Measurements from ENCODE around the gene ABCC1. TPM values are rescaled to one million over a fixed set of nuclear protein-coding genes. Genes with fewer than 3 reads are reported as not detected.
"Not testable (repeated sequence)": the region's sequence is repeated elsewhere in the genome, so short reads cannot be mapped to it uniquely, and the experiment has no call there.

The ABCC1 gene
- total and polyA plus RNA-seq, 2 donors from 2014 or later, result 4.6 to 29.7 TPM

- Histone ChIP-seq H3K4me1 (ENCODE audit: control insufficient read depth in 2 of 3, insufficient read depth in 2 of 3, low read depth in 1 of 3, low read length in 3 of 3) (peaks cover 0 to 9% (median 0%) of the 10 kb centered on the region in 3 donors), H3K9me3 (ENCODE audit: control insufficient read depth in 2 of 3, insufficient read depth in 1 of 3, low read length in 3 of 3) (no peaks in the 10 kb centered on the region), H3K27me3 (ENCODE audit: control insufficient read depth, insufficient read depth, low read length) (no peaks in the 10 kb centered on the region), H3K36me3 (ENCODE audit: control insufficient read depth in 2 of 3, insufficient read depth in 3 of 3, low read length in 3 of 3) (no peaks in the 10 kb centered on the region), H3K27ac (ENCODE audit: low read depth in 2 of 2, low read length in 2 of 2) (no peak overlapping the region), H3K4me3 (ENCODE audit: low read length in 3 of 3) (no peak overlapping the region), H3K9ac (ENCODE audit: low read length in 3 of 3) (no peak overlapping the region)
- no peak for TF ChIP-seq CTCF (IDR thresholded peaks at IDR 0.05; ENCODE audit: borderline replicate concordance, extremely low read depth, insufficient read depth)
- FAIRE-seq (no peak), DNase-seq (no peak)
- intact Hi-C loops (cut with DNase I), result no loop called here
These were observed 4.8 kb downstream of the ABCC1 start for GRCh38 chr16:15953929-15954813.

- Histone ChIP-seq H3K4me1 (ENCODE audit: control insufficient read depth in 2 of 3, insufficient read depth in 2 of 3, low read depth in 1 of 3, low read length in 3 of 3) (peaks cover 0 to 9% (median 0%) of the 10 kb centered on the region in 3 donors), H3K9me3 (ENCODE audit: control insufficient read depth in 2 of 3, insufficient read depth in 1 of 3, low read length in 3 of 3) (no peaks in the 10 kb centered on the region), H3K9ac (ENCODE audit: low read length in 3 of 3) (no peak overlapping the region), H3K27ac (ENCODE audit: low read depth in 2 of 2, low read length in 2 of 2) (no peak overlapping the region), H3K27me3 (ENCODE audit: control insufficient read depth, insufficient read depth, low read length) (no peaks in the 10 kb centered on the region), H3K36me3 (ENCODE audit: control insufficient read depth in 2 of 3, insufficient read depth in 3 of 3, low read length in 3 of 3) (no peaks in the 10 kb centered on the region), H3K4me3 (ENCODE audit: low read length in 3 of 3) (no peak overlapping the region)
- FAIRE-seq (no peak), DNase-seq (no peak)
- intact Hi-C loops (cut with DNase I), result no loop called here
- TF ChIP-seq CTCF (IDR thresholded peaks at IDR 0.05; ENCODE audit: borderline replicate concordance, extremely low read depth, insufficient read depth), result no peak
These were observed 5.4 kb downstream of the ABCC1 start for GRCh38 chr16:15954814-15955151.

GRCh38 chr16:15955425-15955824 lies 6.0 kb downstream of the ABCC1 start:
- FAIRE-seq (no peak), DNase-seq (no peak)
- no peak overlapping the region for H3K4me3 ChIP-seq (ENCODE audit: low read length in 3 of 3)
- H3K27ac ChIP-seq (ENCODE audit: low read depth in 2 of 2, low read length in 2 of 2), result no peak overlapping the region
- peaks cover 0 to 6% (median 0%) of the 10 kb centered on the region in 3 donors for H3K4me1 ChIP-seq (ENCODE audit: control insufficient read depth in 2 of 3, insufficient read depth in 2 of 3, low read depth in 1 of 3, low read length in 3 of 3)
- H3K9me3 ChIP-seq (ENCODE audit: control insufficient read depth in 2 of 3, insufficient read depth in 1 of 3, low read length in 3 of 3), result no peaks in the 10 kb centered on the region
- H3K9ac ChIP-seq (ENCODE audit: low read length in 3 of 3), result no peak overlapping the region
- TF ChIP-seq CTCF (IDR thresholded peaks at IDR 0.05; ENCODE audit: borderline replicate concordance, extremely low read depth, insufficient read depth), result no peak
- intact Hi-C loops (cut with DNase I), result no loop called here
- H3K27me3 ChIP-seq (ENCODE audit: control insufficient read depth, insufficient read depth, low read length), result no peaks in the 10 kb centered on the region
- no peaks in the 10 kb centered on the region for H3K36me3 ChIP-seq (ENCODE audit: control insufficient read depth in 2 of 3, insufficient read depth in 3 of 3, low read length in 3 of 3)

- H3K36me3 ChIP-seq (ENCODE audit: control insufficient read depth in 2 of 3, insufficient read depth in 3 of 3, low read length in 3 of 3); intact Hi-C loops (cut with DNase I); H3K4me1 ChIP-seq (ENCODE audit: control insufficient read depth in 2 of 3, insufficient read depth in 2 of 3, low read depth in 1 of 3, low read length in 3 of 3); H3K9me3 ChIP-seq (ENCODE audit: control insufficient read depth in 2 of 3, insufficient read depth in 1 of 3, low read length in 3 of 3); H3K27ac ChIP-seq (ENCODE audit: low read depth in 2 of 2, low read length in 2 of 2); FAIRE-seq; H3K4me3 ChIP-seq (ENCODE audit: low read length in 3 of 3); DNase-seq; H3K9ac ChIP-seq (ENCODE audit: low read length in 3 of 3); H3K27me3 ChIP-seq (ENCODE audit: control insufficient read depth, insufficient read depth, low read length): not testable (repeated sequence)
These were observed 6.7 kb downstream of the ABCC1 start for GRCh38 chr16:15956106-15956505.

All from kidney (tissue), 14 donors.